ENCODE results near the gene SMG7.
A peak's percentile ranks its signal among the peaks of the same experiment; 100 is the strongest.

The SMG7 gene

GRCh38 chr1:183467687-183468086 lies 4.6 kb upstream of the SMG7 start:
- DNase-seq (ENCODE audit: low read depth in 2 of 2) = no peak

DNA sequence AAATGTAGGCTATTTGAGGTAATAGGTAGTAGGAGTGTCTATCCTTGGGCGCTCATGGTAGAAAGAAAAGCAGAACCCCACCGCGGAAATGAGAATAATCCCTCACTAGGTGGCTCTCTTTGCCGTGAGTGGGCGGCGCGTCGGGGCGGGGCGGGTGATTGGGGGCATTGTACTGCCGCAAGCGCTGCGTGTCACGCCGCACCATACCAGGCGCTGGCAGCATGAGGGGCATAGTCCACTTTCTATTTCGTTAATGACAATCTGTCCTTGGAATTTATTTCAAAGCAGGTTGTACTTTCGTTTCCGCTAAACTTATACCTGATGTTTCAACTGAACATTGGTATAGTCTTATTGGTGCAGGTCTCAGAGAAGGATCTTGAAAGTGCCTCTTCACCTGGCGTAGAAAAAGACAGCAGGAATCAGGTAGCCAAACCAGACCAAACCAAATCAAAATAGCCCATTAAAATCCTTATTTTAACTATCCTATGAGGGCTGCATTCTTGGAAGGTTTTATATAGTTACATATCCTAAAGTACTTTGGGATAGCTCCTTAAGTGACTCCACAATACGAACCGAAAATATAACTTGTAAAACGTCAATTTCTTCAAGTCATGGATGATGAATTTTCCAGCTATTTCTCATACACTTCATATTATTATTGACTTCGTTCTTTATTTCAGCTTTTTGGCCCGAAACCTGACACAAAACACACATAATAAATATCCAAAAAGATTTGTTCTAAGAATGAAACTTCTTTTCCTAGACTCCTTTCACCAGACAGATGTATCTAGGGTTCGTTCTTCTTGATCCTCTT lies 1.9 kb upstream of the SMG7 start:
- DNase-seq (ENCODE audit: low read depth in 2 of 2) = peak; percentile 90 to 91

DNA sequence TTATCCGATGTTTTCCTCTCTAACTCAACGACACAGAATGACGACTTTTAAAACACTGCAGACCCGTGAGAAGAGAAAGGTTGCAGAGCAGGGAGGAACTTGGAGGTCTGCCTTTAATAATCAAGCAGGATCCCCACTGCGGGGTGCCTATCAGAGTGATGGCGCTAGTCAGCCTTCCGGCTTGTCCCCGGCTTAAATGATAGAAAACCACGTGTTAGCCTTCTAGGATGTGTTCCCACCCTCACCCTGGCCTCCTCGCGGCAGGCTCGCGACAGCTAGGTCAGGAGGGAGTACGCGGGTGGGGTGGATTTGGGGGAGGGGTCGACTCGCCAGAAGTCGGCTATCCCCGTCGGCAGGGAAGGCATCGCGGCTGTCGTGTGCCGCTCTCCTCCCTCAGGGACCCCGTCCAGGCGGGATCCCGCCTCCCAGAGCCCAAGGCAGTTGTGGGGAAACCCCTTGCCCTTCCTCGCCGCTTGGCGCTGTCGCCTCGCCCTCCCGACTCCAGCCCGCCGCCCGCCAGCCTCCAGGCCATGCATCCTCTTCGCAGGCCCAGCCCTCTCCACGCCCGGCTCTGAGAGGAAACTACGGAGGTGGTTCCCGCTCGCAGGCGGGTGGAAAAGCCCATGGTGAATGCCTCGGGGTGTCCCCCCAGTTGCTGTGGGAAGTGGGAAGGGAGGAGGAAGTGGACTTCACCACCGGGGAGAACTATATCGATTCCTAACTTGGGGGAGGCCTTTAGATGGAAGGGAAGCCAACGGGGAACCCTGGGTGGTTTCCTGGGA lies 1.1 kb upstream of the SMG7 start:
- DNase-seq (ENCODE audit: low read depth in 2 of 2) = peak; percentile 48 to 66

- DNase-seq (ENCODE audit: low read depth in 2 of 2) = peak; percentile 97 to 98
These were observed 384 bp upstream of the SMG7 start for GRCh38 chr1:183471743-183472487.

- DNase-seq (ENCODE audit: low read depth in 2 of 2) = peak in 1 of 2 donors; percentile 8
These were observed 878 bp downstream of the SMG7 start for GRCh38 chr1:183473217-183473536.

DNA sequence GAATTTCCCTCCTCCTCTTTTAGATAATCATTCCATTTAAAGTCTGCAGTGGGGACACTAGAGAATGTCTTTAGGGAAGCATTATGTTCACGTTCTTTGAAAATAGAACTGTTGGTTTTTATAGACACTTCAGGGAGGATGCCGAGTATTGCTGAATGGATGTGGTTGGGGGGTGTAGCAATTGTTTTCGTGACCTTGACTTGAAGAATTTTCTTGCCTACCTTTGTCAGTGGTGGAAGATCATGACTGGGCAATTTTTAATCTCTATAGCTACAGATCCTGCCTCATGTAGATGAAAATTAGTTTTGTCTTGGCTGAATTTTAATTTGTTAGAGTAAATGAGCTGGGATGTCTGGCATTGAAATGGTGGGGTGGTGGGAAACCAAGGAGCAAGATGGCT lies 3.8 kb downstream of the SMG7 start:
- no peak for DNase-seq (ENCODE audit: low read depth in 2 of 2)

DNA sequence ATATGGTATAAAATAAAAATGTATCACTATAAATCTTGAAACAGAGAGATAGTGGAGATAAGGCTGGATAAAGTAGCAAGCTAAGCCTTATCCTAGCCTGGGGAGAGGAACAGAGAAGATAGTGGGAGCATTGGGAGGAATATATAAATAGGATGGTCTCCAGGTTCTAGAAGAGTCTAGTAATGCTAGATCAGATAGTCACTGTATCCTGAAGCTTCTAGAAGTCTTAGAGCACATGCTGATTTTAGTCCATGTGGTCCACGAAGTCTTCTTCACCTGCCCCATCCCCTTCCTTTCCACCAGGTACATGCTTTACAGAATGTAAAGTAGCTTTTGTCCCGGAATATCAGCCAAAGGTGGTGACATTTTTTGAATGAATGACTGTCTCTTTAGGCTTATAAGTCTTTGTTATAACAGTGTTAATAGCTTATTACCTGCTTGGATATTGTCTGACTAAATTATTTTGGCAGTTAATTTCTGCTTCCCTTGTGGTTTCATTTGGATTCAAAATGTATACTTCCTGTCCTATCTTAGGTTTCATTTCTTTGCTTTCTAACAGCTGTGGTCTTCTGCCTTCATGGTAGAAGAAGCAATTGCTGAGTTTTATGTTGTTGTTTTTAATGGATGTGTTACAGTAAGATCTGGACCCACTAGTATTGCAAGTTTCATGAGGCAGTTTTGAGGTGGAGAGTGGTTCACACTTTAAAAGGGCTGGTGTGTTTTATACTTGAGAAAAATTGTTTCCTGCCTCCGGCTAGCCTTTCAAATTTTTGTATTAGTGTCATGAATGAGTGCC lies 5.9 kb downstream of the SMG7 start:
- DNase-seq (ENCODE audit: low read depth in 2 of 2) = no peak

DNA sequence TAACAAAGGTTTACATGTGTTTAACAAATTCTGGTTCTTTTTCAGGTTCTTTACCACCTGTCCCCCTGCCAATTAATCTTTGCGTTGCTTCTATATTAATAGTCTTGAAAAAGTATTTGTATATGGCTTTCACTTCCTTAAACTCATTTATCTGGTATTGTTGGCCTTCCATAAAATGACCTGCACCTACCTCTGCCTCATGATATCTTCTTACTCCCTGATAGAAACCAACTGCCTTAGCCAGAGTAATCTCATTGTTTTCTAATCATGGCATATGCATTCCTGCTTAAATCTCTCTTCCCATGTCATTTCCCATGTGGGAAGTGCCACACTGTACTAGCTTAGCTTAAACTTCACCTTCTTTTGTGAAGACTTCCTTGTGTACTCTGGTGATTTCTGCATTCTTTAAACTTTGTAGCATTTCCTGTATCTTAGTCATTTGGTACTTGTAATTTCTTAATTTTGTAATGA lies 8.7 kb downstream of the SMG7 start:
- DNase-seq (ENCODE audit: low read depth in 2 of 2) = no peak

- no peak for DNase-seq (ENCODE audit: low read depth in 2 of 2)
These were observed 10.9 kb downstream of the SMG7 start for GRCh38 chr1:183483224-183483623.

- no peak for DNase-seq (ENCODE audit: low read depth in 2 of 2)
These were observed 12.0 kb downstream of the SMG7 start for GRCh38 chr1:183484254-183484653.

DNA sequence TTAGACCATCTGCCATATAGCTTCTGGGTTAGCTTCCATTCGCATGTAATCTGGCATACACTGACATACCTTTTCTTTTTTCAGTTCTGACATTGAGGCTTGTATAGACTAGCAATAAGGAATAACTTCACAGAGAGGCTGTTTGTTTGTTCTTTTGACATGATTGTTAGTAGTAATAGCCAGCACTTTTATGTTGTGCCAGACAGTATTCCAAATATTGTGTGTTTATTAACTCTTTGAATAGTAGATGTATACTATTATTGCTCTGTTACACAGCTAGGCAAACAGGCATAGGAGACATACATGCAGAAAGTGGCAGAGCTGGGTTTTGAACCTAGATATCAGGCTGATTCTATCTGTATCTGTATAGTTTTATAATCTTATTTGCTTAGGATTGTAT lies 12.6 kb downstream of the SMG7 start:
- DNase-seq (ENCODE audit: low read depth in 2 of 2) = no peak

GRCh38 chr1:183487674-183488442 lies 15.6 kb downstream of the SMG7 start:
- DNase-seq (ENCODE audit: low read depth in 2 of 2) = no peak

DNA sequence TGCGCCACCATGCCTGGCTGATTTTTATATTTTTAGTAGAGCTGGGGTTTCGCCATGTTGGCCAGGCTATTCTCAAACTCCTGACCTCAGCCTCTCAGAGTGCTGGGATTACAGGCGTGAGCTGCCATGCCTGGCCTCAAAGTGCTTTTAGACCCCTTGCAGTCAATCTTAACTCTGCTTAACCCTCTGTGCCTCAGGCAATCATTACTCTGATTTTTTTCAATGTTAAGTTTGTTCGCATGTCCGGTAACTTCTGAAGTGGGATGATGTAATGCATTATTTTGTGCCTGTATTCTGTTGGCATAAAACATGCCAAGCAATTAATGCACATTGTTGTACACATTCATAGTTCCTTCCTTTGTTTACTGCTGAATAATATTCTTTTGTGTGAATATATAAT lies 18.6 kb downstream of the SMG7 start:
- DNase-seq (ENCODE audit: low read depth in 2 of 2) = no peak

- DNase-seq (ENCODE audit: low read depth in 2 of 2) = no peak
These were observed 21.4 kb downstream of the SMG7 start for GRCh38 chr1:183493540-183494245.

DNA sequence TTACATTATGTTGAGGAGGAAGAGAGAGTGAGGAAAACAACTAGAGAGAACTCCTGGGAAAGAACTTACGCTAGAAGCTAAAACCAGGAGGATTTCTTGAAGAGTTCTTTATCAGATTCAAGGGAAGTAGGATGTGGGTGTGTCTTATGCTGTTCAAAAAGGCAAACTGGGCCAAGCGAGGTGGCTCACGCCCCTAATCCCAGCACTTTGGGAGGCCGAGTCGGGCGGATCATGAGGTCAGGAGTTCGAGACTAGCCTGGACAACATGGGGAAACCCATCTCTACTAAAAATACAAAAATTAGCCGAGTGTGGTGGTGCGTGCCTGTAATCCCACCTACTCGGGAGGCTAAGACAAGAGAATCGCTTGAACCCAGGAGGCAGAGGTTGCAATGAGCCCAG lies 23.1 kb downstream of the SMG7 start:
- DNase-seq (ENCODE audit: low read depth in 2 of 2) = no peak

- no peak for DNase-seq (ENCODE audit: low read depth in 2 of 2)
These were observed 24.9 kb downstream of the SMG7 start for GRCh38 chr1:183497218-183497617.

DNA sequence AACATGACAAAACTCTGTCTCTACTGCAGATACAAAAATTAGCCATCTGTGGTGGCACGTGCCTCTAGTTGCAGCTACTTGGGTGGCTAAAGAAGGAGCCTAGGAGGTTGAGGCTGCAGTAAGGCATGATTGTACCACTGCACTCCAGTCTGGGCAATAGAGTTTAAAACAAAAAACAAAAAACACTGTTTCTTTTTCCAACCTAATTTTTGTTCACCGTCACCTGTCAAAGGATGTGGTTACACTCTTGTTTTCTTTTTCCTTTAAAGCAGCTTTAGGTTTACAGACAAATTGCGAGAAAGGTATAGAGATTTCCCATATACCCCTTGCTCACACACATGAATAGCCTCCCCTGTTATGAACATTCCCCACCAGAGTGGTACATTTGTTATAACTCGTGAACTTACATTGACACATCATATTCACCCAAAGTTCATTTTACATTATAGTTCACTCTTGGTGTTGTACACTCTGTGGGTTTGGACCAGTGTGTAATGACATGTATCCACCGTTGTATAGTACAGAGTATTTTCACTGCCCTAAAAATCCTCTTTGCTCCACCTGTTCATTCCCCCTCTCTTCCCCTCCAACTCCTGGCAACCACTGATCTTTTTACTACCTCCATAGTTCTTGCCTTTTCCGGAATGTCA lies 26.2 kb downstream of the SMG7 start:
- DNase-seq (ENCODE audit: low read depth in 2 of 2) = no peak

DNA sequence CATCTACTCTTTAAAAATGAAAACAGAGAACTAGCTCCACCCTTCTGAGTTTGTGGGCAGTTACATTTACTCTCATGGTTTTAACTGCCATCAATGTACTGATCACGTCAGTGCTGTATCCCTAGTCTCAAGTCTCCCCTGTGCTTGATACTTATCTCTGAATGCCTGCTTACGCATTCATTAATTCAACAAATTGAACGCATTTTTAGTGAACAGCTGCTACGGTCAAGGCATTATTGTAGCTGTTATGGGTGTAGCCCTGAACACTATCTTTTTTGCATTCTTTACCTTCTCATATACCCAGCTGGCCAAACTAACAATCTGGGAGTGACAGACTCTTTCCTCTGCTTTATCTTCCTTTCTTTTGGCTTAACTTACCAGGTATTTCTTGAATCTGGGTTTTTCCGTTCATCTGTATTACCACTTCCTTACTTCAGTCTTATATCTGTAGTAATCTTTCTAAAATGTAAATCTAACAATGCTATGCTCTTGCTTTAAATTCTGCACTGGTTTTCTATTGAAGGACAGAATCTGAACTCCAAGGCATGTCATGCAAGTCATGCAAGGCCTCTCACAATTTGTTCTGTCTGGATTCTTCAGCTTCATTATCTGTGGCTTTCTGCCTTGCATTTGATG lies 33.3 kb downstream of the SMG7 start:
- no peak for DNase-seq (ENCODE audit: low read depth in 2 of 2)

- DNase-seq (ENCODE audit: low read depth in 2 of 2) = no peak
These were observed 34.3 kb downstream of the SMG7 start for GRCh38 chr1:183506561-183506960.

Measured in stimulated activated CD4-positive, alpha-beta T cell treated with anti-CD3 and anti-CD28 coated beads, Interleukin-1b, Interleukin-23, amount 100 ng/mL, for 4 hours (primary cell).